ENCODE measurements around the gene COX8A.
A peak's percentile ranks its signal among the peaks of the same experiment; 100 is the strongest.

COX8A gene

DNA sequence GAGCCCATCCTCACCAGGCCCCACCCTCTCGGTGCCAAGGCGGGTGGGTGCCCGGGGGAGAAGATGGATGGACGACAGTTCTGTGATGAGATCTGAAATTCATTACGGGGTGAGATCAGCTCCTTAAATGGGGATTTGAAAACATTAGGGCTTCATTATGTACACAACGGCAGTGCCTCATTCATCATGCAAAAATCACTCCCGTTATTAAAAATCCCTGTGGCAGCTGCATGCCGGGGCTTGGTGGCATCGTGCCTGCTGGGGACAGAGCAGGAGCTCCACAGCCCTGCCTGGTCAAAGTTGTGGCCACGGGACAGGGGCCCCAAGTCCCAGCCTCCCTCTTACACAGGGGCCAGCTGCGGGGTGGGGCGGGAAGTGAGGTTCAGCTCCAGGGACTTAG is 32.0 kb downstream of the COX8A start:
- TF ChIP-seq, protein P1, sequence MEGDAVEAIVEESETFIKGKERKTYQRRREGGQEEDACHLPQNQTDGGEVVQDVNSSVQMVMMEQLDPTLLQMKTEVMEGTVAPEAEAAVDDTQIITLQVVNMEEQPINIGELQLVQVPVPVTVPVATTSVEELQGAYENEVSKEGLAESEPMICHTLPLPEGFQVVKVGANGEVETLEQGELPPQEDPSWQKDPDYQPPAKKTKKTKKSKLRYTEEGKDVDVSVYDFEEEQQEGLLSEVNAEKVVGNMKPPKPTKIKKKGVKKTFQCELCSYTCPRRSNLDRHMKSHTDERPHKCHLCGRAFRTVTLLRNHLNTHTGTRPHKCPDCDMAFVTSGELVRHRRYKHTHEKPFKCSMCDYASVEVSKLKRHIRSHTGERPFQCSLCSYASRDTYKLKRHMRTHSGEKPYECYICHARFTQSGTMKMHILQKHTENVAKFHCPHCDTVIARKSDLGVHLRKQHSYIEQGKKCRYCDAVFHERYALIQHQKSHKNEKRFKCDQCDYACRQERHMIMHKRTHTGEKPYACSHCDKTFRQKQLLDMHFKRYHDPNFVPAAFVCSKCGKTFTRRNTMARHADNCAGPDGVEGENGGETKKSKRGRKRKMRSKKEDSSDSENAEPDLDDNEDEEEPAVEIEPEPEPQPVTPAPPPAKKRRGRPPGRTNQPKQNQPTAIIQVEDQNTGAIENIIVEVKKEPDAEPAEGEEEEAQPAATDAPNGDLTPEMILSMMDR (IDR thresholded peaks at IDR 0.05): no peak
- no peak for DNase-seq
- peaks cover 0 to 24% (median 11%) of the 10 kb centered on the region in 4 donors for H3K4me1 ChIP-seq

GRCh38 chr11:64007160-64007628 is 32.8 kb downstream of the COX8A start:
- intact Hi-C loops (cut with DNase I; ENCODE audit: low total_unique reads): no loop called here
- peak overlapping the region; percentile 44 to 46 for H3K4me3 ChIP-seq
- TF ChIP-seq, protein P1 (IDR thresholded peaks at IDR 0.05): no peak
- H3K27ac ChIP-seq: peak overlapping the region; percentile 37 to 40
- H3K36me3 ChIP-seq: no peaks in the 10 kb centered on the region
- DNase-seq: peak in 1 of 2 donors; percentile 42
- H3K4me1 ChIP-seq: peaks cover 0 to 20% (median 11%) of the 10 kb centered on the region in 4 donors
- no peaks in the 10 kb centered on the region for H3K27me3 ChIP-seq
- no peaks in the 10 kb centered on the region for H3K9me3 ChIP-seq

More for the DNA sequence above, 32.0 kb downstream of the COX8A start:
- intact Hi-C loops (cut with DNase I; ENCODE audit: low total_unique reads): no loop called here
- Histone ChIP-seq H3K27me3 (no peaks in the 10 kb centered on the region), H3K36me3 (no peaks in the 10 kb centered on the region), H3K27ac (no peak overlapping the region), H3K9me3 (no peaks in the 10 kb centered on the region), H3K4me3 (no peak overlapping the region)

- H3K27me3 ChIP-seq: no peaks in the 10 kb centered on the region
These were observed 33.3 kb downstream of the COX8A start for GRCh38 chr11:64007629-64008282.

GRCh38 chr11:64008283-64008913 is 34.0 kb downstream of the COX8A start:
- H3K27ac ChIP-seq: peak overlapping the region in 1 of 2 donors; percentile 40
- H3K4me1 ChIP-seq: peaks cover 0 to 19% (median 11%) of the 10 kb centered on the region in 4 donors
- H3K36me3 ChIP-seq: no peaks in the 10 kb centered on the region
- no peak for DNase-seq
- H3K9me3 ChIP-seq: no peaks in the 10 kb centered on the region
- peak overlapping the region; percentile 44 to 46 for H3K4me3 ChIP-seq
- H3K27me3 ChIP-seq: no peaks in the 10 kb centered on the region
- intact Hi-C loops (cut with DNase I; ENCODE audit: low total_unique reads): no loop called here
- TF ChIP-seq, protein P1 (IDR thresholded peaks at IDR 0.05): no peak

More at GRCh38 chr11:64007629-64008282, 33.3 kb downstream of the COX8A start:
- Histone ChIP-seq H3K4me1 (peaks cover 0 to 19% (median 11%) of the 10 kb centered on the region in 4 donors), H3K9me3 (no peaks in the 10 kb centered on the region), H3K4me3 (peak overlapping the region; percentile 44 to 46), H3K27ac (peak overlapping the region; percentile 37 to 40), H3K36me3 (no peaks in the 10 kb centered on the region)
- TF ChIP-seq, protein P1 (IDR thresholded peaks at IDR 0.05): peak; percentile 15 to 31
- intact Hi-C loops (cut with DNase I; ENCODE audit: low total_unique reads): no loop called here
- DNase-seq: peak; percentile 75

DNA sequence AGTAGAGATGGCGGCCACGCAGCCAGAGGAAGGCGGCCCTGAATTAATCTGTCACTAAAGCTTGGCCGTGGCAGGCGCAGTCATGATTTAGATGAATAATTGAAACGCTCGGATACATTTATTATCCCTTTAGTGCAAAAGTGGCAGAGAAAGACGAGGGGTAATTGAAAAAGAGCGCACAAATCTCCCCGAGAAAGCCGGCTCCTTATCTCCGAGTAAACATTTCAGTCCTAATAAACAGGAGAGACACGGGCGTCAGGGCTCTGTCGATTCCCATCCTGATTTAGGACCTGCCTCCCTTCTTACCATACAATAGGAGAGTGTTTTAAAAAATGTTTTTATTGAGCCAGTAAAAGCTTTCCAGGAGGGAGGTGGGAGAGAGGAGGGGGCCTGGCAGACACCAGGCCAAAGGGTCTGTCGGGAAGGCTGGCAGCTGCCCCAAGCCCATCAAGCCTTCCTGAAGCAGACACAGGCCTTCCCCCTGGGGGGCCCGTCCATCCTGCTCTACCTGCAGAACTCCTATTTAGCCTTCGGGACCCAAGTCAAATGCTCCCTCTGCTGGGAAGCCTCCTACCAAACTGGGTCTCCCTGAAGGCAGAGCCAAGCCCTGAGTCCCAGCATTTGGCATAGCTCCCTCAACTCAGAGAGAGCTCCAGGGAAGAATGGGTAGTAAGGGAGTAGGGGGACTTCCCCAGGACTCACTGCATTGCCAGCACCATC is 34.7 kb downstream of the COX8A start:
- Histone ChIP-seq H3K4me1 (peaks cover 0 to 19% (median 11%) of the 10 kb centered on the region in 4 donors), H3K27ac (no peak overlapping the region), H3K9me3 (no peaks in the 10 kb centered on the region), H3K4me3 (no peak overlapping the region), H3K27me3 (no peaks in the 10 kb centered on the region), H3K36me3 (no peaks in the 10 kb centered on the region)
- TF ChIP-seq, protein P1 (IDR thresholded peaks at IDR 0.05): no peak
- DNase-seq: no peak
- intact Hi-C loops (cut with DNase I; ENCODE audit: low total_unique reads): no loop called here

All from tibial artery (tissue), 4 donors.